ENCODE measurements around the gene RPLP1.

Gene RPLP1

GRCh38 chr15:69452692-69453521 is at the start of gene RPLP1:
Gene RPLP1 (plus strand): TSS chr15:69452818. CDS start chr15:69452949, 131 bp downstream.
- DNase-seq = peak; percentile 91 to 95 (median 92)

DNA sequence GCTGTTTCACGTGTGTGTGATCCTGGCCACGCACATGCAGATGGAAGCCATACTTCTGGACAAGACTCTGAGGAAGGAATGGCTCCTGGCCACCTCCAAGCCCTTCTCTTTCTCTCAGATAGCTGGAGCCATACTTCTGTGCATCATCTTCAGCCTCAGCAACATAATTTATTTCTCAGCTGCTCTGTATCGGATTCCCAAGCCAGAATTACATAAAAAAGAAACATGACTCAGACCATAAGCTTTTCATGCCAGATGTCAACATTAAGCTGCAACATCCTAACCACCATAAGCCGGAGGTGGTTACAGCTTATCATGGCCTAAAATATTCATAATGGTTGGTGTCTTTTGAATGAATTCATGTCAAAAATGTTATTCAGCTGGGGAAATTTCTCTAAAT is 49.0 kb upstream of the RPLP1 start:
- no peak for DNase-seq

- no peak for DNase-seq
Observed at GRCh38 chr15:69405110-69405509, 47.5 kb upstream of the RPLP1 start.

DNA sequence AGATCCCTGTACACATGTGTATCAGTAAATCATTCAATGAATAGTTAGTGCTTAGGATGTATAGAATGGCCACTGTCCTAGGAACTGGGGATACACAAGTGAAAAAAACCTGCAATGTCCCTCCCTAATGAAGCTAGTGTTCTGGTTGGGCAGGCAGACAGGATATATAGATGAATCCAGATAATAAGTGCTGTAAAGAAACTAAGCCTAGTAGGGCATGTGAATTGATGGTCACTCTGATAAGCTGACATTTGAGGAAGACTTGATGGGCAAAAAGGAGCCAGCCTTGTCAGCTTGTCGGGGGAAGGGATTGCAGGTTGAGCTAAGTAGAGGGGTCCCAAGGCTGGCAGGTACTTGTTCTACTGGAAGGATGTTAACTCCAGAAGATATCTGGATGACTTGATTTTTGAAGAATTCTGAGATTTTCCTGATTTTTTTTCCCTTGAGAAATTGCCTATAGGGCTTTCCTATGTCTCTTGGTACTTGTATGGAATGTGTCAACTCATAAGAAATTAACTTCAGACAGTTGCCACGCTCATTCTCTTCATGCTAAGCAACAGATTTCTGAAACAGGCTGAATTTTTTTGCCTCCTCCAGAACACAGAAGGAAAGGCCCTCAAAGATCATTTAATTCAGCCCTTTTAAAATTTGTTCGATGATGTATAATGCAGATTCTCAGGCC is 44.8 kb upstream of the RPLP1 start:
- no peak for DNase-seq

DNA sequence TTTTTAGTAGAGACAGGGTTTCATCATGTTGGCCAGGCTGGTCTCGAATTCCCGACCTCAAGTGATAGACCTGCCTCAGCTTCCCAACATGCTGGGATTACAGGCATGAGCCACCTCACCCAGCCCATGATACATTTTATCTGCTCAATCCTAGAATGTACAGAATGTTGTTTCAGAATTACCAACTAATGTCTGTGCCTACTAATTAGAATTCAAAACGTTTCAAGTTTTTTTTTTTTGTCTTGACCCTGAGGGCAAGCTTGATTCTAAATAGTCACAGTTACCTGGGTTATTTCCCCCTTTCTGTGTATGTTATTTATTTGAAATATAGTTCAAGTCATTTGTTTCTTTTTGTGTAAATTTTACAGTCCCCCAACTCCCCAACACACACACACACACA is 43.8 kb upstream of the RPLP1 start:
- DNase-seq = no peak

DNA sequence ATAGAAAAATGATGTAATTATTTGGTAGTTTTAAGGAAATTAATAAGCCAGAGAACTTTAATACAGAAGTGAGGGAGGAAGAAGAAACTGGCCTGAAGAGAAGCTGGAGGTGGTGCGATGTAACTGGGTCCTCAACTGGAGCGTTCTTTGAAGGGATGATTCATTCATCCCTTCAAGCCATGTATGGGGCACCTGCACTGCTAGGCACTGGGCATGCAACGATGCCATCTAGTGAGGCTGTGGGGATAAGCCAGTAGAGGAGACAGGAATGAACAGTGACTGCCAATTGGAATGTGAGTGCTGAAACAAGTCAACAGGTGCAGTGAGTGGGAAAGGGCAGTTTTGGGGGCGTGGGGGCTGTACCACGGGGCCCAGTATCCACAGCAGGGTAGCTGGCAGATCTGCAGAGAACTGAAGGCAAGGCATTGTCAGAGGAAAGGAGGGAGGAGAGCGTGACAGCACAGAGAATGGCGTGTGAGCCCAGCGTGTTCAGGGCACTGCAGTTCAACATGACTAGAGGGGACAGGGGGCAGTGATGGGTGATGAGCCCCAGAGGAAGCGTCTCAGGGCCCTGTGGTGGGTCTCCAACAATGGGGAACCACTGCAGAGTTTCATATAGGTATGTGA is 42.3 kb upstream of the RPLP1 start:
- DNase-seq = no peak

DNA sequence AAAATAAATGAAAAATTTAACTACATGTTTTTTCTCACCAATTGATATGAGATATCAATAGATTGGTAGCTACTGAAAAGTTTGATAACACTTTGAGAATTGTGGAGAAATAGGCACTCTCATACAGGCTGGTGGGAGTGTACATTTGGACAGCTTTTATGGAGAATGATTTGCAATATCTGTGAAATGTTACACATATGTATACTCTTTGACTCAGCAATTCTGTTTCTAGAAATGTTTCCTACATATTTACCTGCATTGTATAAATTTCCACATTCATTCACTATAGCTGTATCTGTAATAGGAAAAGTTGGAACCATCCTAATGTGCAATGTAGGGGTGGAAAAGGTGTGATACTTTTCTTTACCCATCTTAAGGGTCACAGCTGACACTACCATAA is 40.3 kb upstream of the RPLP1 start:
- no peak for DNase-seq

DNA sequence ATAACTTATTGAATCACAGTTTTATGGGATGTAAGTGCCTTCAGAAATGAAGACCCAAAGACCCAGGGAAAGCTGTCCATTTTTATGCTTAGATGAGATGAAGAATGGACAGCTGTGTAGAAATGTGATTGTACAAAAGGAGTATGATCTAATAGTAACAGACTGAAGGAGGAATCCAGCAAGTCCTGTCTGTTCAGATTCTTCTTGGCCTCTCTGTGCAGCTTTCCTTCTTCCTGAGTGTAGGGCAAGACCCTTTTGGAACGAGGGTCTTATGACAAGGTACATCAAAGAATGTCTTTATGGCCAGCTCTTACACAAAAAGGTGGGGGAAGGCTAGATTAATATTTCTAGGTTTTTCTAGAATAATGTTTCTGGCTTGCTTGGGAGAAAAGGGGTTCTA is 39.9 kb upstream of the RPLP1 start:
- no peak for DNase-seq

DNA sequence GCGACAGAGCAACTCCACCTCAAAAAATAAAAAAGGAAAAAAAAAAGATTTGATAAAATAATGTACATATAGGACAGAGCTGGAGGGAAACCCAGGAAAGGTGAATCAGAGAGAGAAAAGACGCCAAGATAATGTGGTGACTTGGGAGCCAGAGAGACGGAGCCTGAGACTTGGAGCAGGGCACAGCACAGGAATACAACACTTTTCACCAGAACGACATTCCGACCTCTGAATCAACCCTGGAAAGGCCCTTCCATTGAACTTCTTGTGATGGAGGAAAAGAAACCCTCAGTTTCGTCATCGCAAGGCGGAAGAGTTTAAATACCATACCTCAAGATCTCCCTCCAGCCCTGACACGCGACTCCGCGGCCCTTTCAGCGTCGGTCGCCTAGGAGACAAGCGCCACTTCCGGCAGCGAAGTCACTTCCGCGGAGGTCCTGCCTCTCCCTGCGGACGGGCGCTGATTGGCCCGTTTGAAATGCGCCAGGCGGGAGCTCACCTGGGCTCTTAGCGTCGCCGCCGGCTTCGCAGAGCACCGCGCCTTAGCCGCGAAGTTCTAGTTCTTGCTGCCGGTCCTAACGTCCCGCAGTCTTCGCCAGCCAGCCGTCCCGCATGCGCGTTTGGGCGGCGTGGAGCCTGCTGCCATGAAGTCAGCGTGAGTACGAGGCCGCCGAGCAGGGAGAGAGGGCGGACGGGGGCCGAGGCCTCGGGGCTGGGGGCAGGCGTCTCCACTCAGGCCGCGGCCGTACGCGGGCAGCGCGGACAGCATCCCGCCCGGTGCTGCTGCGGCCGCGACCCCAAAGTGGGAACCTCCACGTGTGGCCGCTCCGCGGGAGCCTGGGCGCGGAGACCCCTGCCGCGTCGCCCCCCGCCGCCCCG is 38.6 kb upstream of the RPLP1 start, which contains the start of gene KIF23:
KIF23 (plus strand) TSS at position 528 of the 879 bp plus-strand sequence; CDS start at position 645, 117 bp downstream.
- DNase-seq = peak; percentile 63 to 92 (median 82)

DNA sequence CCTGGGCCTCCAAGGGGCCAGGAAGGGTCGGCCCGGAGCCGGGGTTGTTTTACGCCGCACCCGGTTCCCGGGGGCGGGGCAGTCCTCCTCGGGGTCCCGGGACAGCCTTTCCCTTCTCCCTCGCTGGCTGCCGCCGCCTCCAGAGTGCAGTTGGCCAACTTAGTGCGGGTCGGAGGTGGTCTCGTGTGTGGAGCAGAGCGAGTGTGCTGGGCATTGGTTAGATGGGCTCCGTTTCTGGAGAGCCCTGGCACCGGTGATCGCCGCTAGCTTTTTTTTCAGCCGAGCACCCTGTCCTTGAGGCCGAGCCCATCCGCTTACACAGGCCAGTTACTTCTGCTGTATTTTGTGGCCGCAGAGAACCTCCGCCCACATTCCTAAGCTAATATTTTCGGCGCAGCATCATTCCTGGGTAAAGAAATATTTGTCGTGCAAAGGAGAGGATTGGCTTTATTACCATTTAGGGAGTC is 37.9 kb upstream of the RPLP1 start:
- no peak for DNase-seq

DNA sequence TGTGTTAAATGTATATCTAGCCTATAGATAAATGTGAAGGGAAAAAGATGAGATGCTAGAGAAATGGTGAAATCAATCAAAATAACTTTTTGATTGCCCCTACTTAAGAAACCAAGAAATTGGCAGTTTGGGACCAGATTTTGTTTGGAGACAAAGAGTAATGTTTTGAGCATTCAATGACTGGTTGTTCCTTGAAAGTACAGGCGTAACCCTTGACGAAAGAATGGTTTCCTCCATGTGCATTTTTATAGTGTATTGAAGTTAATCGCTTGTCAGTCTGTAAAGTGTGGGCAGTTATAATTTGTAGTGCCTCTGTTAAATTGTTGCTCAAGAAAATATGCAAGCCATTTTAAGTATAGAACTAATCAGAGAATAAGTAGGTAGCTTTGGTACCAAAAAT is 37.2 kb upstream of the RPLP1 start:
- DNase-seq = no peak

- no peak for DNase-seq
Observed at GRCh38 chr15:69417581-69417980, 35.0 kb upstream of the RPLP1 start.

- DNase-seq = no peak
Observed at GRCh38 chr15:69421498-69421897, 31.1 kb upstream of the RPLP1 start.

DNA sequence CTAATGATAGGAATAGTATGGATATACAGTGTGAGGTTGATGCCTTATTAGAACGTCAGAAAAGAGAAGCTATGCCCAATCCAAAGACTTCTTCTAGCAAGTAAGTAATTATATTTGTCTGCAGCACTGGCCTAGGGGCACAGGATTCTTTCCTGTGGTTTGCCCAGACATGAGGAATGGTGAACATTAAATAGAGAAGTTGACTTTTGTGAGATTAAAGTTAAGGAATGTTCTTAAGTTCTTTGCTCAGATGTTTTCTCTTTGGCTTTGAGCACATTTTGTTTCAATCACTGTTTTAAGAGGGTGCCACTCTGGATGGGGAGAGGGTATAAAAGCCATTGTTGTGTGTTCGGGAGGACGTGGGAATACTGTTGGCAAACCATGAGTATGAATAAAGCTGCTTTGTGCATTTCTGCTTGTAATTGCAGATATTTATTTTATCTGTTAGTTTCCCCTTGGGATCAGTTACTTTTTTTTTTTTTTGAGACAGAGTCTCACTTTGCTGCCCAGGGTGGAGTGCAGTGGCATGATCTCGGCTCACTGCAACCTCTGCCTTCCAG is 30.2 kb upstream of the RPLP1 start:
- DNase-seq = no peak

- no peak for DNase-seq
Observed at GRCh38 chr15:69424001-69424400, 28.6 kb upstream of the RPLP1 start.

DNA sequence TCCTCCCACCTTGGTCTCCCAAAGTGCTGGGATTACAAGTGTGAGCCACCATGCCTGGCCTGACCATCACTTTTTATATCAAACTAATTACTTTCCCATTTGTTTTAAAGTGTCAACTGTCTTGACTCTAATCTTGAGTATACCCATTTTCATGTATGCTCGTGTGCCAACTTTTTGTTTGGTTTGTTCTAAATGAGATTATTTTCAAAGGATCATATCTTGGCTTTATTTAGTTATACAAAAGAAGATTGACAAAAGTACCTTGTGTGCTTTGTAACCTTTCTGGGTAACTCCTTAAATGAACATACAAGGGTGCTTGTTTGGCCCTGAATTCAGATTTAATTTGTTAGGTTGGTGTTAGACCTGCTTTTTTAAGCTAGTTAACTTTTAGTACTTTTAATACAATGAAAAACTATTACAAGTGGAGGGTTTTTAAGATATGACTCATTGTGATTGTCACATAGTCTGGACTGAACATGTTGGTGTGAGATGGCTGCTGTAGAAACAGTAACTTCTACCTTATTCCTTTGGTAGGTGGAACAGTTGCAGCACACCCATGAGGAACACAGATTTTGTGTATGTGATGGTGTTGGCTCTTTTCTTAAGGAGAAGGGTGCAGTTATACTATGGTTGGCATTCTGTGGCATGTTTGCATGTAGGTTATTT is 27.7 kb upstream of the RPLP1 start:
- no peak for DNase-seq

DNA sequence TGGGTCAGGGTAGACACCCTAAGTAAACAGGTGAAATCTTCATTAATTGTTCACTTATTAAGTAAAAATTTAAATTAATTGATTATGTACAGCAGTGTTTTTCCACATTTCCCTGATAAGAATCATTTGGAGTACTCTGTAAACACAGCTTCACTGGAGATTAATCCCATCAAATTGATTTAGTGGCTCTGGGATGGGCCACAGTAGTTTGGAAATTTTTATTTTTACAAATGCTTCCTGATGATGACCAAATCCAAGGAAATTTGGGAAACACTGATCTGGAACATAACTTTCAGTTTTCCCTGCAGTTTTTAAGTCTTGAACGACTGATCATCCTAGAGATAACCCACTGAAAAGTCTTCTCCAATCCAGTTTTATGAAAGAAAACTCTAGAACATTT is 18.8 kb upstream of the RPLP1 start:
- no peak for DNase-seq

DNA sequence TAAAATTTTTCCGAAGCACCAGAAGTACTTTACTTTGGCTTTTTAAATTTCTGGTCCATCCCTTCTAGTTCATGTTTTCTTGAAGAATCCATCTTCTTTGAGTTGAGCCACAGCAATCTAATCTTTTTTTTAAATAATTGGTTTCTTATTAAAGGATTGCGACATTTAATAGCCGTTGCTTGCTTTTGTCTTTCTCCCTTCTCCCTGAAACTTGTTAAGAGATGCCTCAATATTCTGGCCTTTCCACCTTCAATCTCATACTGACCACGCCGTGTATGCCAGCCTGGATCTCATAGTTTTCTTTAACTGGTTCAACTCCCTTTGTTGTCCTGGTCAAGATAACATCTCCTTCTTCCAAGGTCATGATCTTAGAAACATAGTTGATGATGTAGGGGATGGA is 18.4 kb upstream of the RPLP1 start:
- DNase-seq = no peak

- DNase-seq = no peak
Observed at GRCh38 chr15:69434679-69435078, 17.9 kb upstream of the RPLP1 start.

- DNase-seq = no peak
Observed at GRCh38 chr15:69435985-69436384, 16.6 kb upstream of the RPLP1 start.

DNA sequence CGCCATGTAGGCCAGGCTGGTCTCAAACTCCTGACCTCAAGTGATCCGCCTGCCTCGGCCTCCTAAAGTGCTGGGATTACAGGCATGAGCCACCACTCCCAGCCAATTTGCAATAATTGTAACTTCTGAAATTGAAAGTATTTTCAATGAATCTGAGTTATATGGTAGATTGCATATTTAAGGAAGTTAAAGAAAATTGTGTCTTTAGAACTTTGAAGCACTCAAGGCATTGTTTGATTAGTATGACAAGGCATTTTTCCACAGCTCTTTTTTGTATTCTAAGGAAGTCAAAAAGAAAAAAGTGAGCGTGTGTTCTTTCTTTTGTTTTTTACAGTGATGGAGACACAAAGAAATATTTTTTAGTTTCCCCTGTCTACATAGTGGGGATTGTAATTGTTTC is 15.7 kb upstream of the RPLP1 start:
- DNase-seq = no peak

- DNase-seq = no peak
Observed at GRCh38 chr15:69439623-69440022, 13.0 kb upstream of the RPLP1 start.
